PFSK-1 (cell line): ENCODE measurements around the gene CACHD1.

Experiments used
- FOXP2 ChIP-seq: optimal IDR thresholded peaks from 2 replicates; pipeline ENCODE3; 2011; ENCODE audit warnings: borderline replicate concordance, control low read depth, inconsistent platforms; ENCODE audit not compliant: insufficient read depth; ENCODE audit errors: extremely low read length, extremely low read depth
- POLR2AphosphoS5 ChIP-seq: IDR thresholded peaks from 2 replicates; pipeline ENCODE4 v1.6.1; 2012; ENCODE audit warnings: low read depth, mild to moderate bottlenecking, control low read depth, low read length, moderate library complexity
- REST ChIP-seq, 2 experiments: IDR thresholded peaks; 2 replicates each; pipeline versions ENCODE4 v1.6.1 to v1.8.0; 2011 to 2012; ENCODE audit warnings: low read depth in 2 of 2, low read length in 2 of 2, control low read depth in 1 of 2, inconsistent platforms in 1 of 2, mild to moderate bottlenecking in 1 of 2, moderate library complexity in 1 of 2; ENCODE audit not compliant: insufficient read depth in 1 of 2
- SIN3A ChIP-seq: IDR thresholded peaks from 2 replicates; pipeline ENCODE4 v1.6.1; 2012; ENCODE audit warnings: mild to moderate bottlenecking, low read length, moderate library complexity, borderline replicate concordance; ENCODE audit not compliant: insufficient read depth
- TAF1 ChIP-seq: IDR thresholded peaks from 2 replicates; pipeline ENCODE4 v1.6.1; 2012; ENCODE audit warnings: low read length, control low read depth, borderline replicate concordance; ENCODE audit not compliant: insufficient read depth

Gene CACHD1

GRCh38 chr1:64567426-64568170 is 97.7 kb downstream of the CACHD1 start:
- TF ChIP-seq TAF1: no peak
- no peak for TF ChIP-seq REST (IDR thresholded peaks at IDR 0.05; ENCODE audit: insufficient read depth in 1 of 2, low read depth in 2 of 2, low read length in 2 of 2)
- TF ChIP-seq POLR2AphosphoS5: no peak
- no peak for TF ChIP-seq FOXP2
- TF ChIP-seq SIN3A: no peak

GRCh38 chr1:64568171-64568450 is 98.2 kb downstream of the CACHD1 start:
- no peak for TF ChIP-seq SIN3A
- TF ChIP-seq TAF1: no peak
- TF ChIP-seq FOXP2: no peak
- TF ChIP-seq REST (IDR thresholded peaks at IDR 0.05; ENCODE audit: insufficient read depth in 1 of 2, low read depth in 2 of 2, low read length in 2 of 2): no peak
- TF ChIP-seq POLR2AphosphoS5: no peak

- TF ChIP-seq TAF1: no peak
- TF ChIP-seq REST (IDR thresholded peaks at IDR 0.05; ENCODE audit: insufficient read depth in 1 of 2, low read depth in 2 of 2, low read length in 2 of 2): no peak
- no peak for TF ChIP-seq FOXP2
Observed at GRCh38 chr1:64569411-64569810, 99.5 kb downstream of the CACHD1 start.

- no peak for TF ChIP-seq REST (IDR thresholded peaks at IDR 0.05; ENCODE audit: insufficient read depth in 1 of 2, low read depth in 2 of 2, low read length in 2 of 2)
- no peak for TF ChIP-seq TAF1
- TF ChIP-seq FOXP2: no peak
- no peak for TF ChIP-seq POLR2AphosphoS5
- TF ChIP-seq SIN3A: no peak
Observed at GRCh38 chr1:64570267-64570855, 100.4 kb downstream of the CACHD1 start.
